B cell (primary cell): ENCODE measurements around the gene TLR7. TPM values are rescaled to one million over a fixed set of nuclear protein-coding genes. Genes with fewer than 3 reads are reported as not detected.
A peak's percentile ranks its signal among the peaks of the same experiment; 100 is the strongest.

Experiments
- ATAC-seq: fragments of 200-7000 bp; cut with Tn5 transposase; one replicate; pipeline ENCODE4 v1.10.0; 2021; ENCODE audit warnings: low read depth, mild to moderate bottlenecking, moderate number of reproducible peaks, moderate library complexity
- CTCF ChIA-PET: fragments of 350-600 bp; sonication (Branson Sonifier 250); formaldehyde crosslinking; loops from one replicate; lab custom pipeline; 2021; ENCODE audit warnings: antibody characterized with exemption, inconsistent platforms; lab: Charles Lee
- POLR2A ChIA-PET: fragments of 350-600 bp; sonication (Branson Sonifier 250); formaldehyde crosslinking; loops from one replicate; lab custom pipeline; 2021; ENCODE audit warnings: antibody characterized with exemption; lab: Charles Lee
- DNase-seq: peaks from one replicate; pipeline ENCODE4 v3.0.0; 2013
- H2AFZ ChIP-seq: 2 replicates; pipeline ENCODE4 v1.6.1; 2012; ENCODE audit warnings: mild to moderate bottlenecking, low read depth, low read length; ENCODE audit not compliant: insufficient read depth, poor library complexity, severe bottlenecking
- H3K27ac ChIP-seq, 2 donors: 1 replicate in 1 of 2; 2 replicates in 1 of 2; pipeline ENCODE4 v1.5.1; 2012 to 2013; ENCODE audit warnings: low read length in 2 of 2, mild to moderate bottlenecking in 2 of 2, moderate library complexity in 1 of 2
- H3K27me3 ChIP-seq, 4 experiments: fragments of 200-600 bp in 1 of 4; sonication (generic) in 1 of 4; replicated peaks in 1 of 4; 1 replicate in 2 of 4; 2 replicates in 2 of 4; pipeline versions ENCODE4 v1.6.1 to v1.7.0; 2013 to 2016; ENCODE audit warnings: low read length in 3 of 4, mild to moderate bottlenecking in 2 of 4, mixed read lengths in 1 of 4, moderate library complexity in 1 of 4; ENCODE audit not compliant: insufficient read depth in 4 of 4, control insufficient read depth in 3 of 4; ENCODE audit errors: control extremely low read depth in 1 of 4
- H3K36me3 ChIP-seq, 2 experiments: replicated peaks in 1 of 2; 1 replicate in 1 of 2; 2 replicates in 1 of 2; pipeline versions ENCODE4 v1.6.1 to v1.7.1; 2013; ENCODE audit warnings: low read length in 1 of 2; ENCODE audit not compliant: insufficient read depth in 2 of 2, control insufficient read depth in 1 of 2; ENCODE audit errors: control extremely low read depth in 1 of 2, extremely low read depth in 1 of 2
- H3K4me1 ChIP-seq, 2 donors: fragments of 200-600 bp in 1 of 2; sonication (generic) in 1 of 2; 1 replicate in 1 of 2; 2 replicates in 1 of 2; pipeline versions ENCODE4 v1.5.1 to v1.6.1; 2013 to 2017; ENCODE audit warnings: low read length in 2 of 2; ENCODE audit not compliant: control insufficient read depth in 2 of 2, insufficient read depth in 2 of 2
- H3K4me2 ChIP-seq: replicated peaks from 2 replicates; pipeline ENCODE3; 2012; ENCODE audit warnings: mild to moderate bottlenecking, low read depth, low read length; ENCODE audit not compliant: poor library complexity, severe bottlenecking
- H3K4me3 ChIP-seq, 5 experiments: fragments of 200-600 bp in 1 of 5; sonication (generic) in 1 of 5; 1 replicate in 3 of 5; 2 replicates in 2 of 5; pipeline versions ENCODE4 v1.5.1 to v1.7.0; 2011 to 2016; ENCODE audit warnings: low read length in 4 of 5, mild to moderate bottlenecking in 4 of 5, low read depth in 2 of 5, control low read depth in 1 of 5, moderate library complexity in 1 of 5; ENCODE audit not compliant: insufficient read depth in 1 of 5; ENCODE audit errors: control extremely low read depth in 1 of 5, extremely low read depth in 1 of 5
- H3K79me2 ChIP-seq: fragments of 200-600 bp; sonication (generic); one replicate; pipeline ENCODE4 v1.6.0; 2016; ENCODE audit warnings: low read length; ENCODE audit not compliant: control insufficient read depth, insufficient read depth
- H3K9ac ChIP-seq: fragments of 200-600 bp; sonication (generic); 2 replicates; pipeline ENCODE4 v1.6.1; 2017; ENCODE audit warnings: mild to moderate bottlenecking, low read length, moderate library complexity
- H3K9me3 ChIP-seq, 3 donors: one replicate each; pipeline versions ENCODE4 v1.6.1 to v1.7.1; 2013; ENCODE audit warnings: low read length in 2 of 3; ENCODE audit not compliant: control insufficient read depth in 2 of 3, insufficient read depth in 1 of 3; ENCODE audit errors: control extremely low read depth in 1 of 3
- H4K20me1 ChIP-seq: 2 replicates; pipeline ENCODE4 v1.6.0; 2012; ENCODE audit warnings: mild to moderate bottlenecking, low read length; ENCODE audit not compliant: insufficient read depth, control insufficient read depth, poor library complexity, severe bottlenecking
- H3K27ac Mint-ChIP-seq: one replicate; pipeline ENCODE4 v1.8.0; 2021; ENCODE audit warnings: mixed read lengths
- H3K27me3 Mint-ChIP-seq: one replicate; pipeline ENCODE4 v1.8.0; 2021; ENCODE audit warnings: mixed read lengths
- H3K4me1 Mint-ChIP-seq: one replicate; pipeline ENCODE4 v1.8.0; 2021; ENCODE audit warnings: mixed read lengths
- H3K4me3 Mint-ChIP-seq: one replicate; pipeline ENCODE4 v1.8.0; 2021; ENCODE audit warnings: mixed read lengths
- H3K9me3 Mint-ChIP-seq: one replicate; pipeline ENCODE4 v1.8.0; 2022; ENCODE audit warnings: mixed read lengths; ENCODE audit not compliant: insufficient read depth
- EZH2 ChIP-seq: IDR thresholded peaks from 2 replicates; pipeline ENCODE4 v1.6.1; 2012; ENCODE audit warnings: borderline replicate concordance, low read depth, mild to moderate bottlenecking, moderate library complexity, low read length; ENCODE audit not compliant: insufficient read depth, poor library complexity, severe bottlenecking
- WGBS: methylation state at CpG from one replicate; pipeline ENCODE4 v1.1.5; 2013; ENCODE audit warnings: missing lambda C conversion rate; ENCODE audit not compliant: insufficient coverage; 5-methylcytosine and 5-hydroxymethylcytosine counted together
- intact Hi-C: fragments of 100-400 bp; cut with micrococcal nuclease; formaldehyde crosslinking; loops from one replicate; pipeline ENCODE4 v1.10.0; 2022
- polyA plus RNA-seq: library from polyadenylated mRNA; depleted of rRNA; stranded (reverse); fragments of >200 nt; gene quantifications from 2 replicates; pipeline ENCODE4 v1.2.3, GENCODE V29; 2012
- total RNA-seq, 2 donors: library from RNA; stranded (reverse); fragments of 120-200 nt in 1 of 2; gene quantifications; 1 replicate in 1 of 2; 2 replicates in 1 of 2; pipeline versions ENCODE4 v1.2.3 to v1.2.4, GENCODE V29; 2013 to 2022
- TF ChIP-seq, protein P1 (sequence below): fragments of 200-600 bp; IDR thresholded peaks from one replicate; pipeline ENCODE4 v1.8.0; 2022; ENCODE audit warnings: antibody characterized with exemption, mild to moderate bottlenecking

Gene TLR7
- total and polyA plus RNA-seq, 2 donors (not counting 1 experiment from before 2014, with no cell fraction given) = 6.1 to 10.2 TPM

DNA sequence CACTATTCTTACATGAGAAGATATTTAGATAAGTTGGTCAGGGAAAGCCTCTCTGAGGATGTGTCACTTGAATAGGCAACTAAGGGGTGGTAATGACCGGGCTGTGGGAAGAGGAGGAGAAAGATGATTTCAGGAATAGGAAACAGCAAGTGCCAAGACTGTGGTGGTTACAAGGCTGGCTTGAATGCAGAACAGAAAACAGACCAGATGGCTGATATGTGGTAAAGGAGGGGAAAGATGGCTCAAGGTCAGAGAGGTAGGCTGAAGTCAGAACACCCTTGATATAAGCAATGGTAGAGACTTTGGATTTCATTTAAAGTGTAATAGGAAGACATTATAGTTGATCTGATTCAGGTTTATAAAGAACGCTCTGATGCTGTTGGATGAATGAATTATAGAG lies 15.0 kb downstream of the TLR7 start:
- peak overlapping the region; percentile 62 for H3K27ac Mint-ChIP-seq
- WGBS = 61% methylated on average over 2 of the region's 2 CpGs
- Histone ChIP-seq H3K27ac (peak overlapping the region in 1 of 2 donors; percentile 17), H3K4me1 (peaks cover 4 to 7% of the 10 kb centered on the region in 2 donors), H3K36me3 (peaks cover 0 to 44% of the 10 kb centered on the region in 2 experiments), H3K4me2 (no peak overlapping the region), H3K79me2 (peaks cover 22% of the 10 kb centered on the region), H3K9me3 (no peaks in the 10 kb centered on the region), H3K27me3 (no peaks in the 10 kb centered on the region), H2AFZ (no peak overlapping the region), H4K20me1 (no peaks in the 10 kb centered on the region), H3K9ac (no peak overlapping the region), H3K4me3 (no peak overlapping the region)
- DNase-seq = no peak
- H3K4me1 Mint-ChIP-seq = peaks cover 31% of the 10 kb centered on the region
- POLR2A ChIA-PET = no interaction called here
- H3K27me3 Mint-ChIP-seq = no peaks in the 10 kb centered on the region
- no peak for ATAC-seq
- intact Hi-C loops = no loop called here
- H3K9me3 Mint-ChIP-seq = no peaks in the 10 kb centered on the region
- CTCF ChIA-PET = no interaction called here
- peak overlapping the region; percentile 6 for H3K4me3 Mint-ChIP-seq
- TF ChIP-seq, protein P1, sequence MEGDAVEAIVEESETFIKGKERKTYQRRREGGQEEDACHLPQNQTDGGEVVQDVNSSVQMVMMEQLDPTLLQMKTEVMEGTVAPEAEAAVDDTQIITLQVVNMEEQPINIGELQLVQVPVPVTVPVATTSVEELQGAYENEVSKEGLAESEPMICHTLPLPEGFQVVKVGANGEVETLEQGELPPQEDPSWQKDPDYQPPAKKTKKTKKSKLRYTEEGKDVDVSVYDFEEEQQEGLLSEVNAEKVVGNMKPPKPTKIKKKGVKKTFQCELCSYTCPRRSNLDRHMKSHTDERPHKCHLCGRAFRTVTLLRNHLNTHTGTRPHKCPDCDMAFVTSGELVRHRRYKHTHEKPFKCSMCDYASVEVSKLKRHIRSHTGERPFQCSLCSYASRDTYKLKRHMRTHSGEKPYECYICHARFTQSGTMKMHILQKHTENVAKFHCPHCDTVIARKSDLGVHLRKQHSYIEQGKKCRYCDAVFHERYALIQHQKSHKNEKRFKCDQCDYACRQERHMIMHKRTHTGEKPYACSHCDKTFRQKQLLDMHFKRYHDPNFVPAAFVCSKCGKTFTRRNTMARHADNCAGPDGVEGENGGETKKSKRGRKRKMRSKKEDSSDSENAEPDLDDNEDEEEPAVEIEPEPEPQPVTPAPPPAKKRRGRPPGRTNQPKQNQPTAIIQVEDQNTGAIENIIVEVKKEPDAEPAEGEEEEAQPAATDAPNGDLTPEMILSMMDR = no peak
- no peak for TF ChIP-seq EZH2

DNA sequence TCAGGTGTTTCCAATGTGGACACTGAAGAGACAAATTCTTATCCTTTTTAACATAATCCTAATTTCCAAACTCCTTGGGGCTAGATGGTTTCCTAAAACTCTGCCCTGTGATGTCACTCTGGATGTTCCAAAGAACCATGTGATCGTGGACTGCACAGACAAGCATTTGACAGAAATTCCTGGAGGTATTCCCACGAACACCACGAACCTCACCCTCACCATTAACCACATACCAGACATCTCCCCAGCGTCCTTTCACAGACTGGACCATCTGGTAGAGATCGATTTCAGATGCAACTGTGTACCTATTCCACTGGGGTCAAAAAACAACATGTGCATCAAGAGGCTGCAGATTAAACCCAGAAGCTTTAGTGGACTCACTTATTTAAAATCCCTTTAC lies 18.6 kb downstream of the TLR7 start:
- H3K9me3 Mint-ChIP-seq = no peaks in the 10 kb centered on the region
- H3K4me1 Mint-ChIP-seq = peaks cover 40% of the 10 kb centered on the region
- DNase-seq (no peak), ATAC-seq (no peak)
- Histone ChIP-seq H3K36me3 (peaks cover 0 to 38% of the 10 kb centered on the region in 2 experiments), H3K9me3 (no peaks in the 10 kb centered on the region), H3K79me2 (peaks cover 12% of the 10 kb centered on the region), H3K27ac (no peak overlapping the region), H3K27me3 (no peaks in the 10 kb centered on the region), H3K4me3 (no peak overlapping the region), H3K9ac (no peak overlapping the region), H3K4me2 (no peak overlapping the region), H3K4me1 (peaks cover 32% of the 10 kb centered on the region in 2 donors), H2AFZ (no peak overlapping the region), H4K20me1 (no peaks in the 10 kb centered on the region)
- H3K27me3 Mint-ChIP-seq = no peaks in the 10 kb centered on the region
- POLR2A ChIA-PET = no interaction called here
- CTCF ChIA-PET = no interaction called here
- WGBS = no CpG with 5 or more reads among the region's 5 CpGs
- H3K27ac Mint-ChIP-seq = peak overlapping the region; percentile 56
- intact Hi-C loops = no loop called here
- H3K4me3 Mint-ChIP-seq = no peak overlapping the region
- TF ChIP-seq, protein P1 = no peak
- TF ChIP-seq EZH2 = no peak
